GM18870 (cell line): Measurements from ENCODE around the gene RBBP6.
A peak's percentile ranks its signal among the peaks of the same experiment; 100 is the strongest.

Experiments used
- ATAC-seq: cut with Tn5 transposase; IDR thresholded peaks from one replicate; pipeline ENCODE4 v1.9.1; 2021; ENCODE audit warnings: moderate library complexity; ENCODE audit not compliant: unreplicated experiment

RBBP6 gene

GRCh38 chr16:24522751-24523150, 16.6 kb upstream of the RBBP6 start:
- ATAC-seq: no peak

DNA sequence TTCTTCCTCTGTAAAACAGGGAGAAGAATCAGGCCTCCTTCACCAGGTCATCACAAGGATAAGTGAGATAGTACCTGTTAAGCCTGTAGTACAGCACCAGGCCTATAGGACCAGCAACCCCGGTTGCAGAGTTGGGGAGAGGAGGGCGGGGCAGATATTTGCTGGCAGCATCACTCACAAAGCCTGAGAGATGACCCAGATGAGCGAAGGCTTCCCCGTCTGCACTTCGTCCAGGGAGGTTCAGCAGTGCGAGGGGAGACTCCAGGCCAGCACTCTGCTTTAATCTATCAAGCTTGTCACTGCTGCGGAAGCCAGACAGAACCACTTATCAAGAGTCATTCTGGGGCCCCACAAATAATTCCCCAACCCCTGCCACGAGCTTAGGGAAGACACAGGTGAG, 15.8 kb upstream of the RBBP6 start:
- ATAC-seq: no peak

GRCh38 chr16:24524855-24525677, 14.3 kb upstream of the RBBP6 start:
- ATAC-seq: no peak

- no peak for ATAC-seq
Observed at GRCh38 chr16:24525970-24526559, 13.3 kb upstream of the RBBP6 start.

DNA sequence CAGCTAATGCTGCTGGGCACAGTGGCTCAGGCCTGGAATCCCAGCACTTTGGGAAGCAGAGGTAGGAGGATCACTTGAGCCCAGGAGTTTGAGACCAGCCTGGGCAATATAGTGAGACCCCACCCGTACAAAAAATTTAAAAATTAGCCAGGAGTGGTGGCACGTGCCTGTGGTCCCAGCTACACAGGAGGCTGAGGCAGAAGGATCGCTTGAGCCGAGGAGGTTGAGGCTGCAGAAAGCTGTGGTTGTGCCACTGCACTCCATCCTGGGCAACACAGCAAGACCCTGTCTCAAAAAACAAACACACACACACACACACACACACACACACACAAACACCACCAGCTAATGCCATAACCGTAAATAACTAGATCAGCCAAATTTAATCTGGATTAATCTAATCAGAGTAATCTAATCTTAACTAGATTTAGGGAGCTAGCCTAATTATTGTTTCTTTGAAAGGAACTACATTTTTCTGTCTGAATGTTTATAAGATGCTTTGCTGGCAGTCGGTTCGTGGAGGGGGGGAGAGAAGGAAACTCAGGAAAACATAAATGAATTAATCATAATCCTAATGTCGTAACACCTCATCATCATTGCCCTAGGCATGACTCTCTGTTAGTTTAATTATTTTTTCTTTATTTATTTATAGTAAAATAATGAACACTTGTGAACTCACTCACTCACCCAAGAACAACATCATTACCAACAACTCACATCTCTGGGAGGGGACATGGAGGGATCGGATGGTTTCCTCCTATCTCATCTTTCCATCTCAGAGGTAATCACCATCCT, 12.5 kb upstream of the RBBP6 start:
- ATAC-seq: no peak

DNA sequence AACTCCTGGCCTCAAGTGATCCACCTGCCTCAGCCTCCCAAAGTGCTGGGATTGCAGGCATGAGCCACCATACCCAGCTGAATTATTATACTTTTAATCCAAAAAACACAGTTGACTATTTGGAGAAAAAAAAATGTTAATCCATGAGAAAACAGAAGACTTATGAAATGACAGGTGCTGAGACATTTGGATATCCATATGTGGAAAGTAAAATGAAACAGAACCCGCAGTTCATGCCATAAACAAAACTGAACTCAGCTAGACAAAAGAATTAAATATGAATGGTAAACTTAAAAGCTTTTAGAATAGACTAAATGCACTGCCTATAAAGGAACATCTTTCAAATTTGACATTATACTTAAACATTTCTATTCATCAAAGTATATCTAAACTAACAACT, 8.2 kb upstream of the RBBP6 start:
- ATAC-seq: no peak

GRCh38 chr16:24534620-24535019, 4.7 kb upstream of the RBBP6 start:
- ATAC-seq: no peak

DNA sequence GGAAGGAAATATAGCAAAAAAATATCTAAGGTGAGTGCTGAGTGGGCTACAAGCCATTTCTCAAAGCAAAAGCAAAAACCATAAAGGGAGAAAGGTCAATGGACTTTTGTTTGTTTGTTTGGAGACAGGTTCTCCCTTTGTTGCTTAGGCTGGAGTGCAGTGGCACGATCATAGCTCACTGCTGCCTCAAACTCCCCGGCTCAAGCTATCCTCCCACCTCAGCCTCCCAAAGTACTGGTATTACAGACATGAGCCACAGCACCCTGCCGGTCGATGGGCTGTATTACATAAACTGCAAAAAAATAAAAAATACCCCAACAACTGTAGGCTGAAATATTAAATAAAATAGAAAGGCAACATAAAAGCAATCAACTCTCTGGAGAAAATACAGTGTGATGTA, 3.5 kb upstream of the RBBP6 start:
- ATAC-seq: no peak

- no peak for ATAC-seq
Observed at GRCh38 chr16:24536671-24537070, 2.7 kb upstream of the RBBP6 start.

- no peak for ATAC-seq
Observed at GRCh38 chr16:24537474-24538337, 1.7 kb upstream of the RBBP6 start.

DNA sequence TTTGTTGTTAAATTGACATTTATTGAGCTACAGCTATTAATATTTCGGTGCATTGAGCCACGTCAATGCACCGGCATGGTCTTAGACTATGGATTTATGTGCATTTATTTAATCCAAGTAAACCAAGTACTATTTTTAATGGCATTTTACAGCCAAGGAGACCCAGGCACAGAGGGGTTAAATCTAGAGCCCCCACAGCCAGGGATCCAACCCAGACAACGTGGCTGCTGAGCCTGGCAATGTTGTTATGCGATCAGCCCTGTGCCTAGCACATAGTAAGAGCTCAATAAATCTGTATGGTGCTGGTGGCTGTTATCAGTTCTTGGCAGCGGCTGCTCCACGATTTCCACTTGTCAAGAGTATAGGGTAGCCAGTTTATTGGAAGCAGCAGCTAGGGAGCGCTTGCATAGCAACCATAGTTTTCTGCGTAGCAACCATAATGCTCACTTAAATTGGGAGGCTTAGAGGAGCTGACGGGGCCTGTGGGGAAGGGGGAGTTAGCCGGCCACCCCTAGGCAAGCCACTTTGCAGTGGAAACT, 541 bp upstream of the RBBP6 start:
- peak; percentile 28 for ATAC-seq

DNA sequence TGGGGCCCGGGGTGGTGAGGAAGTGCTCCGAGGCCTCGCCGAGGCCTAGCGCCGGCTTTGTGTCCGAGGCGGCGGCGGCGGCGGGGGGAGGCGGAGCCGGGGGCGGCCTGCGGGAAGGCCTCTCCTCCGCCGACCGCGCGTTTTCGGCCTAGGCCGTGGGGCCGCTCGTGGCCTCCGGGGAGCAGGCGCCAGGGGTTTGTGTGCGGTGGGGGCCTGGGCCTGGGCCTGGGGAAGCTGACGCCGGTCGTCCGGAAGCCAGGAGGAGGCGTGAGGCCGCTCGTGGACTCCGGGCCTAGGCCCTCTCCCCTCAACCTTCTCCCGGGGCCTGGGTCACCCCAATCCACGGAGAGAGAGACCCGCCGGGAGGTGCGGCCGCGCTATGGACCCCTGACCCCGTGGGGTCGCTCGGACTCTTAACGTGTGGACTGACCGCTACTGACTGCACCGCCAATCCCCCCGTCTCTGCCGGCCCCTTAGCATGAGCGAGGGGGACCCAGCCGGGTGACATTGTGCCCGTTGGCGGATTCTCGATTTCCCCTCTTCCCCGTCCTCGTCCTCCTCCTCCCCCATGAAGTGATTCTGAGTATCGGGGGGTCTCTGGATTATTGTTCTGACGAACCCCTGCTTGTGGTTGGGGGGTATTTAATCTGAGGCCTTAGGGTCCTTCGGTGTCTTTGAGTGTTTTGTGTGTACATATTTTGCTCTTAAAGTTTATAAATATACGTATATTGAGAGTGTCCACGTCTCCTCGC, 660 bp downstream of the RBBP6 start:
- no peak for ATAC-seq

GRCh38 chr16:24540602-24541210, 1.3 kb downstream of the RBBP6 start:
- no peak for ATAC-seq

- no peak for ATAC-seq
Observed at GRCh38 chr16:24541233-24541933, 2.0 kb downstream of the RBBP6 start.

GRCh38 chr16:24543949-24544348, 4.6 kb downstream of the RBBP6 start:
- ATAC-seq: no peak

DNA sequence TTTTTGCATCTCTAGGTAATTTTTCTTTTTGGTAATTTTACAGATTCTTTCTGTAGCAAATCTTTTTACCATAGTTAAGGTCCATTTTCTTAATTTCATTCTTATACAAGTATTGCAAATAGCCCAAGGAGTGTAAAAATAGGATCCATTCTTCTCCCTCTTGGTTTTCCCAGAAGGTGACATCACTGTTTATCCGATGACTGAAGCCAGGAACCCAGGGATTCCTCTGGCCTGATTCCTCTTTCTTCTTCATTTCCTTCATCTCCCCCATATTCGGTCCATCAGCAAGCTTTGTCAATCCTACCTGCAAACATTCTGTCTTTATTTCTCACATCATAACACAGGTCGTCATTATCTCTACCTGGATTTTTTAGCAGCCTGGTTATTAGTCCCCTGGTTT, 5.3 kb downstream of the RBBP6 start:
- ATAC-seq: no peak

- ATAC-seq: no peak
Observed at GRCh38 chr16:24550295-24550694, 10.9 kb downstream of the RBBP6 start.

DNA sequence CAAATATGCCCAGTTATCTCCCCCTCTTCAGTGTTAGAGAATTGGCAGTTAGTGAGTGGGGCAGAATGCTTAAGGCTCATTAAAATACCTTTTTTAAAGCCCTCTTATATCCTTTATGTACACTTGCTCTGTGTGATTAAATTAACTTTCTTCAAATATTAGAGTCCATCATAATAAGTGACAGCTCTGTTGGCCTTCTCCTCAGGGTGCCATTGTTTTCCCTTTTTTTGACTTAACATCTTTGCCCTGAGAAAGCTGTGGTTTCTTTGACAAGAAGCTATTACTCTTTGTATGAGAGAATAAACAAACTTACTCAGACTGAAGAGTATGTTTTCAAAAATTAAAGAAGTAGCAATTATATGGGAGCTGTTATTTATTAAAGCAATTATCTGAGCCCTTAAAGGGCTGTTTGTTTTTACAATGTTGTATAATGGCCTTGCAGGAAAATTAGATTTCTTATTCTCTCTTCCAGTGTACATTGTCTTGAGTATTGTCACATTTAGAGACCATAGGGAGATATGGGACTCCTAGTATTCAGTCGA, 13.4 kb downstream of the RBBP6 start:
- ATAC-seq: no peak

GRCh38 chr16:24553983-24554382, 14.6 kb downstream of the RBBP6 start:
- no peak for ATAC-seq
